Measurements from ENCODE around the gene FAM168A. TPM values are rescaled to one million over a fixed set of nuclear protein-coding genes. Genes with fewer than 3 reads are reported as not detected.

The FAM168A gene
- total RNA-seq, 1 experiment from 2014 or later, result 21.1 TPM

- no peak for TF ChIP-seq CTCF (conservative IDR thresholded peaks at IDR 0.05)
- no peak for DNase-seq
- H4K5ac ChIP-seq (ENCODE audit: insufficient read length, low read depth, low read length), result no peak overlapping the region
- no peak overlapping the region for H3K14ac ChIP-seq (ENCODE audit: insufficient read depth, low read length)
- no CpG with 5 or more reads among the region's 6 CpGs for WGBS (ENCODE audit: extremely low coverage, insufficient read length, low lambda C conversion rate)
- no peak overlapping the region for H3K9ac ChIP-seq (ENCODE audit: extremely low read depth, insufficient read length, low read length)
- H4K20me1 ChIP-seq (ENCODE audit: control insufficient read depth, insufficient read depth, insufficient read length), result no peaks in the 10 kb centered on the region
- H3K4ac ChIP-seq (ENCODE audit: low read depth, low read length), result no peak overlapping the region
- H2BK5ac ChIP-seq (ENCODE audit: insufficient read length, low read length), result no peak overlapping the region
- Mint-ChIP-seq H3K27me3 (ENCODE audit: low read depth) (no peaks in the 10 kb centered on the region), H3K4me3 (no peak overlapping the region), H3K9me3 (peaks cover 0 to 5% of the 10 kb centered on the region in 2 experiments; a peak in 2 of 5 replicates), H3K36me3 (ENCODE audit: insufficient read depth in 1 of 3, low read depth in 3 of 3) (peaks cover 6 to 18% (median 13%) of the 10 kb centered on the region in 3 experiments; a peak in 6 of 7 replicates), H3K27ac (no peak overlapping the region), H3K4me1 (peaks cover 19 to 34% of the 10 kb centered on the region in 2 experiments)
- no peak overlapping the region for H2AFZ ChIP-seq (ENCODE audit: low read length)
- no peak overlapping the region for H2AK5ac ChIP-seq (ENCODE audit: insufficient read length, low read length)
- no peak overlapping the region for H4K8ac ChIP-seq (replicated peaks; ENCODE audit: insufficient read length, low read depth, low read length)
- H2BK20ac ChIP-seq (ENCODE audit: low read depth, low read length, poor library complexity, severe bottlenecking), result no peak overlapping the region
- H3K18ac ChIP-seq (ENCODE audit: insufficient read length, low read depth, low read length), result no peak overlapping the region
- no peaks in the 10 kb centered on the region for H3K9me3 ChIP-seq (ENCODE audit: control insufficient read depth, low read depth, low read length)
- H2BK120ac ChIP-seq (ENCODE audit: low read depth, low read length, poor library complexity, severe bottlenecking), result no peak overlapping the region
- H3K27ac ChIP-seq (ENCODE audit: insufficient read length, low read depth, low read length), result no peak overlapping the region
- no peak overlapping the region for H4K91ac ChIP-seq (ENCODE audit: insufficient read length, low read depth, low read length)
- H2BK12ac ChIP-seq (ENCODE audit: insufficient read length, low read depth, low read length), result no peak overlapping the region
- H3K4me2 ChIP-seq (ENCODE audit: insufficient read depth, insufficient read length, low read length), result no peak overlapping the region
- no peaks in the 10 kb centered on the region for H3K79me1 ChIP-seq (ENCODE audit: insufficient read depth, low read depth, low read length, poor library complexity, severe bottlenecking)
- H3K23ac ChIP-seq (ENCODE audit: insufficient read length, low read depth, low read length), result no peak overlapping the region
- H3K4me1 ChIP-seq (ENCODE audit: insufficient read depth, low read length), result no peaks in the 10 kb centered on the region
- no peak overlapping the region for H2BK15ac ChIP-seq (ENCODE audit: low read depth, low read length)
- H3K79me2 ChIP-seq (ENCODE audit: insufficient read depth, low read length), result 0 out of 2 replicates have a peak, but pooled peaks cover 2% of the 10 kb centered on the region
- no peaks in the 10 kb centered on the region for H3K23me2 ChIP-seq (ENCODE audit: insufficient read length, low read depth, low read length, poor library complexity, severe bottlenecking)
- H3T11ph ChIP-seq (ENCODE audit: low read length), result no peak overlapping the region
- no peak overlapping the region for H3K56ac ChIP-seq (ENCODE audit: insufficient read length, low read depth, low read length)
- H3K27me3 ChIP-seq (ENCODE audit: insufficient read depth, low read length), result no peaks in the 10 kb centered on the region
These were observed 101.8 kb downstream of the FAM168A start for GRCh38 chr11:73496134-73496533.
